Vagina (tissue), 2 donors: ENCODE measurements around the gene METTL4.

Experiments
- CTCF ChIP-seq, 3 experiments: fragments of 450-650 bp in 2 of 3; fragments of 200-600 bp in 1 of 3; sonication (generic) in 1 of 3; IDR thresholded peaks; one replicate each; pipeline ENCODE4 v1.5.1; 2017 to 2019; ENCODE audit warnings: antibody characterized with exemption in 3 of 3, mild to moderate bottlenecking in 2 of 3, moderate library complexity in 2 of 3
- POLR2A ChIP-seq, 2 donors: fragments of 450-650 bp; IDR thresholded peaks; one replicate each; pipeline ENCODE4 v1.6.1; 2017; ENCODE audit warnings: antibody characterized with exemption in 2 of 2, mild to moderate bottlenecking in 2 of 2, moderate library complexity in 2 of 2
- POLR2AphosphoS5 ChIP-seq, 2 donors: sonication (generic); formaldehyde crosslinking; IDR thresholded peaks; one replicate each; pipeline ENCODE4 v1.9.0; 2017; ENCODE audit warnings: antibody characterized with exemption in 2 of 2, mild to moderate bottlenecking in 2 of 2, low read depth in 1 of 2; ENCODE audit not compliant: insufficient read depth in 1 of 2

GRCh38 chr18:2568605-2569004, 2.7 kb downstream of the METTL4 start:
- TF ChIP-seq POLR2A (IDR thresholded peaks at IDR 0.05) (no peak), CTCF (IDR thresholded peaks at IDR 0.05) (no peak), POLR2AphosphoS5 (IDR thresholded peaks at IDR 0.05; ENCODE audit: insufficient read depth in 1 of 2, low read depth in 1 of 2) (no peak)
